D721Med (cell line): ENCODE results near the gene TRMT44.
"Not testable (repeated sequence)": the region's sequence is repeated elsewhere in the genome, so short reads cannot be mapped to it uniquely, and the experiment has no call there.

ENCODE experiments used
- DNase-seq: peaks from one replicate; pipeline ENCODE4 v3.0.0; 2011; ENCODE audit warnings: low spot score; ENCODE audit not compliant: insufficient read length
- FAIRE-seq: peaks from 2 replicates; lab custom pipeline; 2011; peaks lifted over from hg19 to GRCh38; lab: Jason Lieb, UNC
- CTCF ChIP-seq: IDR thresholded peaks from 2 replicates; pipeline ENCODE4 v1.5.1; 2012; ENCODE audit warnings: mild to moderate bottlenecking, control low read depth; ENCODE audit not compliant: insufficient read depth; ENCODE audit errors: missing control alignments

Gene TRMT44

GRCh38 chr4:8477095-8477635 lies 36.6 kb downstream of the TRMT44 start:
- TF ChIP-seq CTCF = no peak
- FAIRE-seq (no peak), DNase-seq (no peak)

GRCh38 chr4:8477676-8478075 lies 37.1 kb downstream of the TRMT44 start:
- no peak for DNase-seq
- TF ChIP-seq CTCF = no peak
- no peak for FAIRE-seq

- DNase-seq (no peak), FAIRE-seq (no peak)
- TF ChIP-seq CTCF = no peak
Measured at GRCh38 chr4:8478371-8478770, 37.8 kb downstream of the TRMT44 start.

- FAIRE-seq (no peak), DNase-seq (no peak)
- no peak for TF ChIP-seq CTCF
Measured at GRCh38 chr4:8478801-8479744, 38.5 kb downstream of the TRMT44 start.

- DNase-seq (no peak), FAIRE-seq (no peak)
- TF ChIP-seq CTCF = no peak
Measured at GRCh38 chr4:8480221-8480620, 39.6 kb downstream of the TRMT44 start.

- FAIRE-seq, DNase-seq: not testable (repeated sequence)
Measured at GRCh38 chr4:8486643-8487042, 46.1 kb downstream of the TRMT44 start.

- DNase-seq = no peak
- no peak for TF ChIP-seq CTCF
- FAIRE-seq = no peak
Measured at GRCh38 chr4:8488791-8489369, 48.3 kb downstream of the TRMT44 start.

- DNase-seq, FAIRE-seq: not testable (repeated sequence)
Measured at GRCh38 chr4:8491478-8491877, 50.9 kb downstream of the TRMT44 start.
